ENCODE data around the gene CDH12. TPM values are rescaled to one million over a fixed set of nuclear protein-coding genes. Genes with fewer than 3 reads are reported as not detected.
"Not testable (repeated sequence)": the region's sequence is repeated elsewhere in the genome, so short reads cannot be mapped to it uniquely, and the experiment has no call there.

The CDH12 gene
- total and polyA plus RNA-seq, 4 donors = 5.8 to 29.9 (median 8.2) TPM

- no peak for DNase-seq (ENCODE audit: low read depth in 4 of 6, low spot score in 6 of 6)
- Histone ChIP-seq H3K4me3 (ENCODE audit: low read depth, low read length) (no peak overlapping the region), H3K4me1 (ENCODE audit: control insufficient read depth, insufficient read depth, low read length) (no peaks in the 10 kb centered on the region), H3K27ac (ENCODE audit: low read depth, low read length) (no peak overlapping the region), H3K9me3 (ENCODE audit: control insufficient read depth, insufficient read depth, low read length) (no peaks in the 10 kb centered on the region), H3K27me3 (ENCODE audit: control insufficient read depth, insufficient read depth, low read length) (no peaks in the 10 kb centered on the region), H3K36me3 (ENCODE audit: control insufficient read depth, insufficient read depth, low read length) (no peaks in the 10 kb centered on the region)
- no CpG with 5 or more reads among the region's 2 CpGs for WGBS (ENCODE audit: insufficient coverage)
Measured at GRCh38 chr5:22341406-22341805, 511.7 kb downstream of the CDH12 start.

GRCh38 chr5:22332949-22333348 is 520.2 kb downstream of the CDH12 start:
- no CpG with 5 or more reads among the region's 3 CpGs for WGBS (ENCODE audit: insufficient coverage)
- H3K4me3 ChIP-seq (ENCODE audit: low read depth, low read length); H3K27me3 ChIP-seq (ENCODE audit: control insufficient read depth, insufficient read depth, low read length): not testable (repeated sequence)

GRCh38 chr5:22329683-22330082 is 523.5 kb downstream of the CDH12 start:
- Histone ChIP-seq H3K4me1 (ENCODE audit: control insufficient read depth, insufficient read depth, low read length) (no peaks in the 10 kb centered on the region), H3K36me3 (ENCODE audit: control insufficient read depth, insufficient read depth, low read length) (no peaks in the 10 kb centered on the region)
- whole genome bisulfite sequencing (ENCODE audit: insufficient coverage) = 89% methylated on average over 1 of the region's 1 CpG

More at GRCh38 chr5:22332949-22333348, 520.2 kb downstream of the CDH12 start:
- not testable (repeated sequence) for H3K36me3 ChIP-seq (ENCODE audit: control insufficient read depth, insufficient read depth, low read length); DNase-seq (ENCODE audit: low read depth in 4 of 6, low spot score in 6 of 6); H3K9me3 ChIP-seq (ENCODE audit: control insufficient read depth, insufficient read depth, low read length); H3K27ac ChIP-seq (ENCODE audit: low read depth, low read length); H3K4me1 ChIP-seq (ENCODE audit: control insufficient read depth, insufficient read depth, low read length)

GRCh38 chr5:22319798-22320197 is 533.3 kb downstream of the CDH12 start:
- DNase-seq (ENCODE audit: low read depth in 4 of 6, low spot score in 6 of 6) = no peak
- Histone ChIP-seq H3K36me3 (ENCODE audit: control insufficient read depth, insufficient read depth, low read length) (no peaks in the 10 kb centered on the region), H3K4me1 (ENCODE audit: control insufficient read depth, insufficient read depth, low read length) (no peaks in the 10 kb centered on the region), H3K9me3 (ENCODE audit: control insufficient read depth, insufficient read depth, low read length) (no peaks in the 10 kb centered on the region), H3K4me3 (ENCODE audit: low read depth, low read length) (no peak overlapping the region), H3K27me3 (ENCODE audit: control insufficient read depth, insufficient read depth, low read length) (no peaks in the 10 kb centered on the region), H3K27ac (ENCODE audit: low read depth, low read length) (no peak overlapping the region)
- WGBS (ENCODE audit: insufficient coverage) = no CpG with 5 or more reads among the region's 1 CpG

More at GRCh38 chr5:22329683-22330082, 523.5 kb downstream of the CDH12 start:
- no peaks in the 10 kb centered on the region for H3K27me3 ChIP-seq (ENCODE audit: control insufficient read depth, insufficient read depth, low read length)
- H3K4me3 ChIP-seq (ENCODE audit: low read depth, low read length) = no peak overlapping the region
- H3K27ac ChIP-seq (ENCODE audit: low read depth, low read length) = no peak overlapping the region
- no peaks in the 10 kb centered on the region for H3K9me3 ChIP-seq (ENCODE audit: control insufficient read depth, insufficient read depth, low read length)
- DNase-seq (ENCODE audit: low read depth in 4 of 6, low spot score in 6 of 6) = no peak

DNA sequence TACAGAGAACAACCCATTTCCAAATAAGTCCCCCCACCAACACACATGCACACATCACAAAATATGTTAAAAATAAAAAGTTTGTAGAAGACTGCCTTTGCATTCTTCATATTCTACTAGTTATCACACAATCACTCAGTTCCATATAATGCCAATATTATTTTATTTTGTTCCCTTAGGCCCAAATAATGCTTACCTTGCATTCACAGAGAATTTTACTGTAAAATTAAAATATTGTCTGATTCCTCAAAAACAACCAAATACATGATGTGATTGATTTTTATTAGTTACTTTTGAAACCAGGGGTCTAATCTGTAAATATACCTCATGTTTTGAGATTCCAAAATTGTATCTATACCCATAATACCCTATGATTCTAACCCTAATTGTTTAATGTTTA is 536.9 kb downstream of the CDH12 start:
- Histone ChIP-seq H3K4me1 (ENCODE audit: control insufficient read depth, insufficient read depth, low read length) (no peaks in the 10 kb centered on the region), H3K36me3 (ENCODE audit: control insufficient read depth, insufficient read depth, low read length) (no peaks in the 10 kb centered on the region), H3K27ac (ENCODE audit: low read depth, low read length) (no peak overlapping the region), H3K27me3 (ENCODE audit: control insufficient read depth, insufficient read depth, low read length) (no peaks in the 10 kb centered on the region), H3K9me3 (ENCODE audit: control insufficient read depth, insufficient read depth, low read length) (no peaks in the 10 kb centered on the region), H3K4me3 (ENCODE audit: low read depth, low read length) (no peak overlapping the region)
- no peak for DNase-seq (ENCODE audit: low read depth in 4 of 6, low spot score in 6 of 6)

DNA sequence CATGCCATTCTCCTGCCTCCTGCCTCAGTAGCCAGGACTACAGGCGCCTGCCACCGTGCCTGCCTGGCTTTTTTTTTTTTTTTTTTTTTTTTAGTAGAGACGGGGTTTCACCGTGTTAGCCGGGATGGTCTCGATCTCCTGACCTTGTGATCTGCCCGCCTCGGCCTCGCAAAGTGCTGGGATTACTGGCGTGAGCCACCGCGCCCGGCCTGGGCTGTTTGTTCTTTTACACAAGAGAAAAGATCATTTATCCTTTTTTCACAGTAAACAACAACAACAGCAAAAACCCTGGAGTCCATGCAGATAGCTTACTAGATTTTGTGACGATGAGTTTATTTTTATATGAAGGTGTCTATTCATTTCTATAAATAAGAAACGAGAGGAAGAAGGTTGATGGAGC is 538.1 kb downstream of the CDH12 start:
- H3K36me3 ChIP-seq (ENCODE audit: control insufficient read depth, insufficient read depth, low read length); H3K4me3 ChIP-seq (ENCODE audit: low read depth, low read length); H3K27me3 ChIP-seq (ENCODE audit: control insufficient read depth, insufficient read depth, low read length); H3K27ac ChIP-seq (ENCODE audit: low read depth, low read length); H3K4me1 ChIP-seq (ENCODE audit: control insufficient read depth, insufficient read depth, low read length); DNase-seq (ENCODE audit: low read depth in 4 of 6, low spot score in 6 of 6); H3K9me3 ChIP-seq (ENCODE audit: control insufficient read depth, insufficient read depth, low read length): not testable (repeated sequence)
- 95% methylated on average over 9 of the region's 15 CpGs for WGBS (ENCODE audit: insufficient coverage)

DNA sequence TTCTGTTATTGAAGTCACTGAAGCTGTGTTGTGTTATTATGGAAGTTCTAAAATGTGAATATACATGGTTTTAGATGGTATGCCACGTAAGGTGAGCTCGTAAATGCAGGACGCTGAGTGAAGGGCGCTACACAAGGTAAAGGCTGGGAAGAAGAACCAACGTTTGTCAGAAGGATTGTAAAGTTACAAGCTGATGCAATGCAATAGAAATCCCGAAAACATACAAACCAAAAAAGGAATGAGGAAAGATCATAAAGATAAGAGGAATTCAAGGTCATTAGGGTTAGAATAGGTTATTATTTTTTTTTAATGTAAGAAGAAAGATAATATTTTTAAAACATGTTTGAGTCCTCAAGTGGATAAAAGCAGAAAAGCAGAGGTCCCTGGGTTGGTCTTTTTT is 538.6 kb downstream of the CDH12 start:
- Histone ChIP-seq H3K27me3 (ENCODE audit: control insufficient read depth, insufficient read depth, low read length) (no peaks in the 10 kb centered on the region), H3K36me3 (ENCODE audit: control insufficient read depth, insufficient read depth, low read length) (no peaks in the 10 kb centered on the region), H3K9me3 (ENCODE audit: control insufficient read depth, insufficient read depth, low read length) (no peaks in the 10 kb centered on the region), H3K4me1 (ENCODE audit: control insufficient read depth, insufficient read depth, low read length) (no peaks in the 10 kb centered on the region), H3K27ac (ENCODE audit: low read depth, low read length) (no peak overlapping the region), H3K4me3 (ENCODE audit: low read depth, low read length) (no peak overlapping the region)
- 89% methylated on average over 5 of the region's 6 CpGs for WGBS (ENCODE audit: insufficient coverage)
- no peak for DNase-seq (ENCODE audit: low read depth in 4 of 6, low spot score in 6 of 6)

DNA sequence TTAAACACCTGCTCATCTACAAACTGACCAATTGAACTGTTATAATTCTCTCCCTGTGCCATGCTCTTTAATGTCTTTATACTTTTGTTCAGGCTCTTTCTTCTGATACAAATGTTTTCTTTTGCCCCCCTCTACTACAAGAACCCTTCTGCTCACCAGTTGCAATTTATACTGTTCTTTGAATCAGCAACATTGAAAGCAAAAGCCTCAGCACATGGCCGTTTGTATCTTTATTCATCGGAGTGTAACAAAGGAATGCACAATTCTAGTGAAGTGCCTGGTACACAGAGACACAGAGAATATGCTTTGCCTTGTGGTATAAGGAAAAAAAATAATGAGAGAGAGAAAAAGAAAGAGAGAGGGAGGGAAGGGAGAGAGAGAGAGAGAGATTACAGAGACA is 547.1 kb downstream of the CDH12 start:
- H3K4me1 ChIP-seq (ENCODE audit: control insufficient read depth, insufficient read depth, low read length) = no peaks in the 10 kb centered on the region
- no peaks in the 10 kb centered on the region for H3K27me3 ChIP-seq (ENCODE audit: control insufficient read depth, insufficient read depth, low read length)
- no peaks in the 10 kb centered on the region for H3K36me3 ChIP-seq (ENCODE audit: control insufficient read depth, insufficient read depth, low read length)
- H3K27ac ChIP-seq (ENCODE audit: low read depth, low read length) = no peak overlapping the region
- H3K9me3 ChIP-seq (ENCODE audit: control insufficient read depth, insufficient read depth, low read length) = no peaks in the 10 kb centered on the region
- no peak overlapping the region for H3K4me3 ChIP-seq (ENCODE audit: low read depth, low read length)
- peak in 1 of 6 donors; percentile 25 for DNase-seq (ENCODE audit: low read depth in 4 of 6, low spot score in 6 of 6)
- 31% methylated on average over 2 of the region's 2 CpGs for WGBS (ENCODE audit: insufficient coverage)

- Histone ChIP-seq H3K27ac (ENCODE audit: low read depth, low read length) (no peak overlapping the region), H3K9me3 (ENCODE audit: control insufficient read depth, insufficient read depth, low read length) (peaks cover 2% of the 10 kb centered on the region), H3K4me1 (ENCODE audit: control insufficient read depth, insufficient read depth, low read length) (no peaks in the 10 kb centered on the region), H3K27me3 (ENCODE audit: control insufficient read depth, insufficient read depth, low read length) (no peaks in the 10 kb centered on the region), H3K4me3 (ENCODE audit: low read depth, low read length) (no peak overlapping the region), H3K36me3 (ENCODE audit: control insufficient read depth, insufficient read depth, low read length) (no peaks in the 10 kb centered on the region)
- WGBS (ENCODE audit: insufficient coverage) = no CpG with 5 or more reads among the region's 1 CpG
- no peak for DNase-seq (ENCODE audit: low read depth in 4 of 6, low spot score in 6 of 6)
Measured at GRCh38 chr5:22295832-22296231, 557.3 kb downstream of the CDH12 start.

DNA sequence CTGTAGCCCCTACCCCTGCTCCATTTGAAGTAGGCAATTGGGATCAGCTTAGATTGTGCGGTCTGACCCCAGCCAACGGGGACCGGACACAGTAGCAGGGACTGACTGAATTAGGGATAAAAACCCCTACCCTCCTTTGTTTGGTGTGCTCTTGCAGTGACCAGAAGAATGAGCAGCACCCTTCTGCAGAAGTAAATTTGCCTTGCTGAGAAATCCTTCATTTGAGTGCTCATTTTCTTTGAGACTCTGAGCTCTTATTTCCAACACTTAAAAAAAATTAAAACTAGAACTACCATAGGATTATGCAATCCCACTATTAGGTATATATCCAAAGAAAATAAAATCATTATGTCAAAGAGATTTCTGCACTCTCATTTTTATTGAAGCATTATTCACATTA is 560.0 kb downstream of the CDH12 start:
- whole genome bisulfite sequencing (ENCODE audit: insufficient coverage) = 100% methylated on average over 3 of the region's 3 CpGs
- no peak overlapping the region for H3K27ac ChIP-seq (ENCODE audit: low read depth, low read length)

More for the DNA sequence above, 560.0 kb downstream of the CDH12 start:
- no peak overlapping the region for H3K4me3 ChIP-seq (ENCODE audit: low read depth, low read length)
- no peaks in the 10 kb centered on the region for H3K36me3 ChIP-seq (ENCODE audit: control insufficient read depth, insufficient read depth, low read length)
- DNase-seq (ENCODE audit: low read depth in 4 of 6, low spot score in 6 of 6) = no peak
- no peaks in the 10 kb centered on the region for H3K27me3 ChIP-seq (ENCODE audit: control insufficient read depth, insufficient read depth, low read length)
- peaks cover 2% of the 10 kb centered on the region for H3K9me3 ChIP-seq (ENCODE audit: control insufficient read depth, insufficient read depth, low read length)
- no peaks in the 10 kb centered on the region for H3K4me1 ChIP-seq (ENCODE audit: control insufficient read depth, insufficient read depth, low read length)
